Measurements from ENCODE around the gene INPP4B.

The INPP4B gene

DNA sequence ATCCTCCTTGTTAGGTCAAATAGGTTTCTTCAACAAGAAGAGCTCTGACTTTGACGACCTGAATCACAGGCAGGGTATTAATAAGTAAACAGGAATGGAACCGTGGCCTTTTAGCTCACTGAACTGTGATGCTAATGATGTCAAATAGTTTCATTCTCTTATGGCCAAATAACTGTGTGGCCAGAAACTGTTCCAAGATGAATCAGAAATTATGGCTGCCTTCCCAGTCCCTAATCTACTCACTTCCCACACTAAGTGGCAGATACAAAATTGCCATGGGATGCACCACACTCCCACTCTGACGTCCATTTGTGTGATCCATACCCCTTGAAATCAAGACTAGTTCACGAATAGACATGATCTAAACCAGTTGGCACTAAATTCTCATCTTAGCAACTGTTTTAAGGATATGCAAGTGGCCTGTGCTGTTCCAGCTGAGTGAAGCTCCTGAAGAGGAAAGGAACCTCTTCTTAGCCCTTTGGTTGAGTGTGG, 754.4 kb downstream of the INPP4B start:
- Histone ChIP-seq H3K4me3 (ENCODE audit: low read length) (no peak overlapping the region), H3K79me2 (ENCODE audit: control insufficient read depth, insufficient read depth, low read length) (no peaks in the 10 kb centered on the region), H3K79me1 (ENCODE audit: low read length) (no peaks in the 10 kb centered on the region), H4K5ac (ENCODE audit: low read length) (no peak overlapping the region), H3K18ac (ENCODE audit: low read length) (no peak overlapping the region), H3K27me3 (ENCODE audit: insufficient read depth, low read length, poor library complexity) (no peaks in the 10 kb centered on the region), H3K23ac (ENCODE audit: low read length) (no peak overlapping the region), H3K9ac (ENCODE audit: low read length) (no peak overlapping the region), H3K36me3 (ENCODE audit: control insufficient read depth, insufficient read depth, low read length) (no peaks in the 10 kb centered on the region), H3K4me2 (ENCODE audit: low read length) (no peak overlapping the region), H3K4ac (ENCODE audit: low read depth, low read length) (no peak overlapping the region), H2BK5ac (ENCODE audit: low read length) (no peak overlapping the region), H3K27ac (ENCODE audit: low read depth, low read length) (no peak overlapping the region), H3K56ac (ENCODE audit: low read length) (no peak overlapping the region), H2BK15ac (replicated peaks; ENCODE audit: low read depth) (no peak overlapping the region), H3K4me1 (ENCODE audit: control insufficient read depth, low read depth, low read length) (no peaks in the 10 kb centered on the region), H2BK120ac (ENCODE audit: low read depth, low read length) (no peak overlapping the region), H2AK5ac (ENCODE audit: low read length) (no peak overlapping the region), H4K8ac (ENCODE audit: low read depth, low read length) (no peak overlapping the region)
- no CpG with 5 or more reads among the region's 4 CpGs for WGBS (ENCODE audit: extremely low coverage, insufficient coverage, low lambda C conversion rate)
- no peak for DNase-seq

DNA sequence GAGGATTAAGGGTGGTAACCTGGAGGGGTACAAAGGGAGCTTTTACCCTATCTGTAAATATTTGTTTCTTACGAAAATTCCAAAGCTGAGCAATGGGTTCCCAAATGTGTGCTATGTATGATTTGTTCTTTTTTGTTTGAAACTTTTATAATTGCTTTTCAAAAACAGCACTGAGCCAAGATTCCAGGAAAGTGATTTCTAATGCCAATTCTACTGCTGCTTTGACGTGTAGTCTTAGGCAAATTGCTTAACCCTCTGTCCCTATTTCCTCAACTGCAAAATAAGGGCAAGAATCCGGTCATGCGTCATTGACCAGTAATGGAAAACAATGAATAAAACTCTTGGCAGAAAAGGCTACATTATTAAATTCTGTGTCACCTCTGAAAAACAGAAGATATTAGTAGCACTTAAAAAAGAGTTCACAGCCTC, 755.0 kb downstream of the INPP4B start:
- H2BK5ac ChIP-seq (ENCODE audit: low read length) = no peak overlapping the region
- H3K4me3 ChIP-seq (ENCODE audit: low read length) = no peak overlapping the region
- no peaks in the 10 kb centered on the region for H3K36me3 ChIP-seq (ENCODE audit: control insufficient read depth, insufficient read depth, low read length)
- H3K56ac ChIP-seq (ENCODE audit: low read length) = no peak overlapping the region
- no peak overlapping the region for H2BK120ac ChIP-seq (ENCODE audit: low read depth, low read length)
- no peak overlapping the region for H3K9ac ChIP-seq (ENCODE audit: low read length)
- no peaks in the 10 kb centered on the region for H3K79me1 ChIP-seq (ENCODE audit: low read length)
- no peaks in the 10 kb centered on the region for H3K4me1 ChIP-seq (ENCODE audit: control insufficient read depth, low read depth, low read length)
- H2BK15ac ChIP-seq (replicated peaks; ENCODE audit: low read depth) = no peak overlapping the region
- no peaks in the 10 kb centered on the region for H3K79me2 ChIP-seq (ENCODE audit: control insufficient read depth, insufficient read depth, low read length)
- H4K5ac ChIP-seq (ENCODE audit: low read length) = no peak overlapping the region
- no peak overlapping the region for H4K8ac ChIP-seq (ENCODE audit: low read depth, low read length)
- no CpG with 5 or more reads among the region's 4 CpGs for WGBS (ENCODE audit: extremely low coverage, insufficient coverage, low lambda C conversion rate)
- no peak overlapping the region for H2AK5ac ChIP-seq (ENCODE audit: low read length)
- H3K4me2 ChIP-seq (ENCODE audit: low read length) = no peak overlapping the region
- H3K4ac ChIP-seq (ENCODE audit: low read depth, low read length) = no peak overlapping the region
- no peak overlapping the region for H3K23ac ChIP-seq (ENCODE audit: low read length)
- DNase-seq = no peak
- no peaks in the 10 kb centered on the region for H3K27me3 ChIP-seq (ENCODE audit: insufficient read depth, low read length, poor library complexity)
- no peak overlapping the region for H3K18ac ChIP-seq (ENCODE audit: low read length)
- H3K27ac ChIP-seq (ENCODE audit: low read depth, low read length) = no peak overlapping the region

DNA sequence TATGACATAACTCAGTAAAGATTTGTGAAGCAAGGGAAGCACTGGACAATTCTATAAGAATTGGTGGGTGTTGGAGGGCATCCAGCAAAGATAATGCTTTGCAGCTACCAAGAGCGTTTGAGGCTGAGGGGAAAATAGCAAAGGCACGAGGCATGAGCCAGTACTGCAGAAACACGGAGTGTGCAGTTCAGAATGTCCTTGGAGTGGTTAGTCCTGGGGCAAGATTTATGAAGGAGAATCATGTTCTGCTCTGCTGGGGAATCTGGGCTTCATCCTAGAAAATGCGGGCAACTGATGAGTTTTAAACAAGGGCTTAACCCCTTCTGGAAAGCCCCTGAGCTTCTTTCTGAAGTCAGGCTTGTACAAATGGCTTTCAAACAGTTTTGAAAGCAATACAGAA, 757.2 kb downstream of the INPP4B start:
- WGBS (ENCODE audit: extremely low coverage, insufficient coverage, low lambda C conversion rate) = no CpG with 5 or more reads among the region's 4 CpGs
- H4K8ac ChIP-seq (ENCODE audit: low read depth, low read length) = no peak overlapping the region
- no peak overlapping the region for H3K23ac ChIP-seq (ENCODE audit: low read length)
- H3K4ac ChIP-seq (ENCODE audit: low read depth, low read length) = no peak overlapping the region
- H3K9ac ChIP-seq (ENCODE audit: low read length) = no peak overlapping the region
- no peak overlapping the region for H2BK120ac ChIP-seq (ENCODE audit: low read depth, low read length)
- H4K5ac ChIP-seq (ENCODE audit: low read length) = no peak overlapping the region
- H2AK5ac ChIP-seq (ENCODE audit: low read length) = no peak overlapping the region
- H2BK15ac ChIP-seq (replicated peaks; ENCODE audit: low read depth) = no peak overlapping the region
- no peak overlapping the region for H3K27ac ChIP-seq (ENCODE audit: low read depth, low read length)
- H3K79me2 ChIP-seq (ENCODE audit: control insufficient read depth, insufficient read depth, low read length) = no peaks in the 10 kb centered on the region
- DNase-seq = no peak
- no peaks in the 10 kb centered on the region for H3K27me3 ChIP-seq (ENCODE audit: insufficient read depth, low read length, poor library complexity)
- no peak overlapping the region for H3K56ac ChIP-seq (ENCODE audit: low read length)
- H3K4me3 ChIP-seq (ENCODE audit: low read length) = no peak overlapping the region
- H3K4me2 ChIP-seq (ENCODE audit: low read length) = no peak overlapping the region
- H3K79me1 ChIP-seq (ENCODE audit: low read length) = no peaks in the 10 kb centered on the region
- no peak overlapping the region for H2BK5ac ChIP-seq (ENCODE audit: low read length)
- no peaks in the 10 kb centered on the region for H3K36me3 ChIP-seq (ENCODE audit: control insufficient read depth, insufficient read depth, low read length)
- no peaks in the 10 kb centered on the region for H3K4me1 ChIP-seq (ENCODE audit: control insufficient read depth, low read depth, low read length)
- H3K18ac ChIP-seq (ENCODE audit: low read length) = no peak overlapping the region

DNA sequence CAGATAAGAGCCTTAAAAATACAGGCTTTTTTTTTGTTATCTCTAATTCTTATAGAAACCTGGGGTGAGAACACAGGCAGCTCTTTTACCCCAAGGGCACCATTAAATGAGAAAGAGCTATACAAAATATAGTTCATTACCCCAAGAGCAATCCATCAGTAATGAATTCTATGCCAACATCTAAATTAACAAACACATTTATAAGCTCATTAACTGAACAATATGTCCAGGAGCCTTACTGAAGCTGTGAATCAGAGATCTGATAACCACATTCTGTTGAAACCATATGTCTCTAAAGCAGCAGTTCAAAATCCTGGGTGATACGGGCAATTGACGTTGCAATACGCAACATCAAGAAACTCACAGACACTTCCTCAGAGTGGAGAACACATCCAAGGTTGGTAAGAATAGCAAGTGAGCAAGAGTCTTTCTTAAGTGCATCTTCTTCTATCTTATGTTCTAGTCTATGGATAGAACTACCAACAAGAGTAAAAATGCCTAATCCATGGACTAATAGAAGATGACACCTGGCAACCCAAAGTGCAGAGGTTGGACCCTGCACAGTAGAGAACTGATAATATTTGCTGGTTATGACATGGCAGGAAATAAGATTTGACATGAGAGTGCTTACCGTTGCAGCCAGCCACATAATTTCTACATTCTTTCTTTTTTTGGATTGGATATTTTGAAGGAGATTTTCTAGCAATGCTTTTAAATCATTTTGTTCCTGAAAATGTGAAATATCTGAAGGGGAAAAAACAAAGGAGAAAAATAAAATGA, 760.4 kb downstream of the INPP4B start:
- H3K4me3 ChIP-seq (ENCODE audit: low read length) = no peak overlapping the region
- H3K4me1 ChIP-seq (ENCODE audit: control insufficient read depth, low read depth, low read length) = no peaks in the 10 kb centered on the region
- H3K27me3 ChIP-seq (ENCODE audit: insufficient read depth, low read length, poor library complexity) = no peaks in the 10 kb centered on the region
- H4K8ac ChIP-seq (ENCODE audit: low read depth, low read length) = no peak overlapping the region
- no peak overlapping the region for H2AK5ac ChIP-seq (ENCODE audit: low read length)
- no peak overlapping the region for H3K27ac ChIP-seq (ENCODE audit: low read depth, low read length)
- H3K36me3 ChIP-seq (ENCODE audit: control insufficient read depth, insufficient read depth, low read length) = no peaks in the 10 kb centered on the region
- no peak overlapping the region for H2BK15ac ChIP-seq (replicated peaks; ENCODE audit: low read depth)
- H3K79me1 ChIP-seq (ENCODE audit: low read length) = no peaks in the 10 kb centered on the region
- no peak overlapping the region for H3K23ac ChIP-seq (ENCODE audit: low read length)
- H3K18ac ChIP-seq (ENCODE audit: low read length) = no peak overlapping the region
- H4K5ac ChIP-seq (ENCODE audit: low read length) = no peak overlapping the region
- H3K9ac ChIP-seq (ENCODE audit: low read length) = no peak overlapping the region
- no peaks in the 10 kb centered on the region for H3K79me2 ChIP-seq (ENCODE audit: control insufficient read depth, insufficient read depth, low read length)
- H3K4me2 ChIP-seq (ENCODE audit: low read length) = no peak overlapping the region
- no peak overlapping the region for H2BK5ac ChIP-seq (ENCODE audit: low read length)
- WGBS (ENCODE audit: extremely low coverage, insufficient coverage, low lambda C conversion rate) = no CpG with 5 or more reads among the region's 4 CpGs
- H2BK120ac ChIP-seq (ENCODE audit: low read depth, low read length) = no peak overlapping the region
- no peak overlapping the region for H3K56ac ChIP-seq (ENCODE audit: low read length)
- H3K4ac ChIP-seq (ENCODE audit: low read depth, low read length) = no peak overlapping the region
- no peak for DNase-seq

DNA sequence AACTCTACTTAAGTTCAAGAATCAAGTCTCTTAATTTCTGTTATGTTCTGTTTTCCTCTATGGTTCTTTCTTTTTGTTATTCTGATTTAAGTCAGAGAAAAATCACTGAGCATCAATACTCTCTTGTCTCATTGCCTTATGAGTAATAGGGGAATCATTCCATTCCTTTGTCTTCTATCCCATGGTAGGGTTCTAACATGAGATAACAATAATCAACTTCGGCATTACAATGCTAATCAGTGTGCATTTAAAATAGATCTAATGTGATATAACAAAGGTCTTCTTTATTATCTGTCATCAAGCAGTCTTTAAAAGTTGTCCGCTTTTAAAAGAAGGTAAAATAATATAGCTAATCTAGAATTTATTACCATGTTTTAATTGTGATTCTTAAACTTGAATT, 762.8 kb downstream of the INPP4B start:
- no peak overlapping the region for H4K8ac ChIP-seq (ENCODE audit: low read depth, low read length)
- no peak overlapping the region for H2BK15ac ChIP-seq (replicated peaks; ENCODE audit: low read depth)
- H3K9ac ChIP-seq (ENCODE audit: low read length) = no peak overlapping the region
- H4K5ac ChIP-seq (ENCODE audit: low read length) = no peak overlapping the region
- no peak overlapping the region for H3K4ac ChIP-seq (ENCODE audit: low read depth, low read length)
- no peak overlapping the region for H2AK5ac ChIP-seq (ENCODE audit: low read length)
- H3K36me3 ChIP-seq (ENCODE audit: control insufficient read depth, insufficient read depth, low read length) = no peaks in the 10 kb centered on the region
- no peaks in the 10 kb centered on the region for H3K4me1 ChIP-seq (ENCODE audit: control insufficient read depth, low read depth, low read length)
- no peak overlapping the region for H3K23ac ChIP-seq (ENCODE audit: low read length)
- H3K27me3 ChIP-seq (ENCODE audit: insufficient read depth, low read length, poor library complexity) = no peaks in the 10 kb centered on the region
- no peak overlapping the region for H2BK120ac ChIP-seq (ENCODE audit: low read depth, low read length)
- no peak overlapping the region for H2BK5ac ChIP-seq (ENCODE audit: low read length)
- no peak overlapping the region for H3K4me2 ChIP-seq (ENCODE audit: low read length)
- H3K56ac ChIP-seq (ENCODE audit: low read length) = no peak overlapping the region
- no peak overlapping the region for H3K27ac ChIP-seq (ENCODE audit: low read depth, low read length)
- H3K18ac ChIP-seq (ENCODE audit: low read length) = no peak overlapping the region
- H3K79me1 ChIP-seq (ENCODE audit: low read length) = no peaks in the 10 kb centered on the region
- no CpG with 5 or more reads among the region's 2 CpGs for WGBS (ENCODE audit: extremely low coverage, insufficient coverage, low lambda C conversion rate)
- no peak overlapping the region for H3K4me3 ChIP-seq (ENCODE audit: low read length)
- H3K79me2 ChIP-seq (ENCODE audit: control insufficient read depth, insufficient read depth, low read length) = no peaks in the 10 kb centered on the region
- DNase-seq = no peak

- H2BK15ac ChIP-seq (replicated peaks; ENCODE audit: low read depth) = no peak overlapping the region
- H3K27me3 ChIP-seq (ENCODE audit: insufficient read depth, low read length, poor library complexity) = no peaks in the 10 kb centered on the region
- H3K4me1 ChIP-seq (ENCODE audit: control insufficient read depth, low read depth, low read length) = no peaks in the 10 kb centered on the region
- no peak overlapping the region for H2AK5ac ChIP-seq (ENCODE audit: low read length)
- peak; percentile 48 for DNase-seq
- no peak overlapping the region for H3K4ac ChIP-seq (ENCODE audit: low read depth, low read length)
- H3K79me1 ChIP-seq (ENCODE audit: low read length) = no peaks in the 10 kb centered on the region
- H3K4me3 ChIP-seq (ENCODE audit: low read length) = no peak overlapping the region
- no peak overlapping the region for H4K5ac ChIP-seq (ENCODE audit: low read length)
- no peak overlapping the region for H2BK5ac ChIP-seq (ENCODE audit: low read length)
- H3K79me2 ChIP-seq (ENCODE audit: control insufficient read depth, insufficient read depth, low read length) = no peaks in the 10 kb centered on the region
- H4K8ac ChIP-seq (ENCODE audit: low read depth, low read length) = no peak overlapping the region
- no peak overlapping the region for H3K18ac ChIP-seq (ENCODE audit: low read length)
- no peak overlapping the region for H3K56ac ChIP-seq (ENCODE audit: low read length)
- no peak overlapping the region for H3K27ac ChIP-seq (ENCODE audit: low read depth, low read length)
- H3K9ac ChIP-seq (ENCODE audit: low read length) = no peak overlapping the region
- no peaks in the 10 kb centered on the region for H3K36me3 ChIP-seq (ENCODE audit: control insufficient read depth, insufficient read depth, low read length)
- no peak overlapping the region for H2BK120ac ChIP-seq (ENCODE audit: low read depth, low read length)
- H3K4me2 ChIP-seq (ENCODE audit: low read length) = no peak overlapping the region
- WGBS (ENCODE audit: extremely low coverage, insufficient coverage, low lambda C conversion rate) = no CpG with 5 or more reads among the region's 4 CpGs
- H3K23ac ChIP-seq (ENCODE audit: low read length) = no peak overlapping the region
Measured at GRCh38 chr4:142081025-142081424, 765.1 kb downstream of the INPP4B start.
